WTC11 (cell line): Measurements from ENCODE around the gene EPN1. TPM values are rescaled to one million over a fixed set of nuclear protein-coding genes. Genes with fewer than 3 reads are reported as not detected.
A peak's percentile ranks its signal among the peaks of the same experiment; 100 is the strongest.

Source experiments
- ATAC-seq: fragments of 200-7000 bp; cut with Tn5 transposase; 2 replicates; pipeline ENCODE4 v1.10.0; 2021; ENCODE audit warnings: mild to moderate bottlenecking, moderate library complexity
- CTCF ChIA-PET: fragments of 300-600 bp; sonication (Branson Sonifier 250); formaldehyde crosslinking; loops from one replicate; lab custom pipeline; 2021; ENCODE audit warnings: antibody characterized with exemption; lab: Charles Lee
- POLR2A ChIA-PET: fragments of 350-600 bp; sonication (Branson Sonifier 250); formaldehyde crosslinking; loops from one replicate; lab custom pipeline; 2021; ENCODE audit warnings: antibody characterized with exemption; lab: Charles Lee
- DNase-seq: peaks from one replicate; pipeline ENCODE4 v3.0.0; 2021; ENCODE audit warnings: low spot score
- H3K27ac Mint-ChIP-seq: 2 replicates; pipeline ENCODE4 v1.8.0; 2021; ENCODE audit warnings: mixed read lengths
- H3K27me3 Mint-ChIP-seq: 2 replicates; pipeline ENCODE4 v1.8.0; 2021; ENCODE audit warnings: low read depth, mild to moderate bottlenecking, moderate library complexity, mixed read lengths
- H3K36me3 Mint-ChIP-seq: 2 replicates; pipeline ENCODE4 v1.8.0; 2021; ENCODE audit warnings: mixed read lengths
- H3K4me1 Mint-ChIP-seq: 2 replicates; pipeline ENCODE4 v1.8.0; 2022; ENCODE audit warnings: mixed read lengths
- H3K4me3 Mint-ChIP-seq: 2 replicates; pipeline ENCODE4 v1.8.0; 2021; ENCODE audit warnings: mild to moderate bottlenecking, moderate library complexity, mixed read lengths
- H3K9me3 Mint-ChIP-seq: 2 replicates; pipeline ENCODE4 v1.8.0; 2021; ENCODE audit warnings: mixed read lengths
- AR ChIP-seq: fragments of 250-450 bp; sonication (Bioruptor Pico); IDR thresholded peaks from 2 replicates; pipeline ENCODE4 v1.9.0; 2021; ENCODE audit warnings: mild to moderate bottlenecking
- FOXP4 ChIP-seq: sonication (generic); formaldehyde crosslinking; IDR thresholded peaks from 2 replicates; pipeline ENCODE4 v1.8.0; 2022; ENCODE audit warnings: mild to moderate bottlenecking, missing genetic modification reagents
- GABPB1 ChIP-seq: sonication (generic); formaldehyde crosslinking; IDR thresholded peaks from 2 replicates; pipeline ENCODE4 v1.8.1; 2023; ENCODE audit warnings: mild to moderate bottlenecking, missing genetic modification reagents
- IRF1 ChIP-seq: sonication (generic); formaldehyde crosslinking; IDR thresholded peaks from 2 replicates; pipeline ENCODE4 v1.8.0; 2023; ENCODE audit warnings: missing genetic modification reagents
- JUN ChIP-seq: sonication (generic); formaldehyde crosslinking; IDR thresholded peaks from 2 replicates; pipeline ENCODE4 v1.8.0; 2023; ENCODE audit warnings: mild to moderate bottlenecking, missing genetic modification reagents
- MAX ChIP-seq: sonication (generic); formaldehyde crosslinking; IDR thresholded peaks from 2 replicates; pipeline ENCODE4 v1.8.0; 2022; ENCODE audit warnings: mild to moderate bottlenecking, missing genetic modification reagents
- MXD4 ChIP-seq: fragments of 250-450 bp; sonication (Bioruptor Pico); IDR thresholded peaks from 2 replicates; pipeline ENCODE4 v1.8.0; 2021; ENCODE audit warnings: mild to moderate bottlenecking, moderate library complexity, borderline replicate concordance
- PREB ChIP-seq: sonication (generic); formaldehyde crosslinking; IDR thresholded peaks from 2 replicates; pipeline ENCODE4 v1.8.1; 2022; ENCODE audit warnings: mild to moderate bottlenecking, missing genetic modification reagents, moderate library complexity, borderline replicate concordance
- RORB ChIP-seq: fragments of 250-450 bp; sonication (Bioruptor Pico); IDR thresholded peaks from 2 replicates; pipeline ENCODE4 v1.9.0; 2021; ENCODE audit warnings: mild to moderate bottlenecking
- ZNF232 ChIP-seq: sonication (generic); formaldehyde crosslinking; IDR thresholded peaks from 2 replicates; pipeline ENCODE4 v1.8.0; 2022; ENCODE audit warnings: mild to moderate bottlenecking, missing genetic modification reagents
- ZNF317 ChIP-seq: sonication (generic); formaldehyde crosslinking; IDR thresholded peaks from 2 replicates; pipeline ENCODE4 v1.8.1; 2023; ENCODE audit warnings: low read depth, mild to moderate bottlenecking, moderate library complexity, missing genetic modification reagents, borderline replicate concordance
- ZNF512 ChIP-seq: sonication (generic); formaldehyde crosslinking; IDR thresholded peaks from 2 replicates; pipeline ENCODE4 v1.8.1; 2022; ENCODE audit warnings: missing genetic modification reagents, borderline replicate concordance
- total RNA-seq: library from RNA; stranded (reverse); gene quantifications from 3 replicates; pipeline ENCODE4 v1.2.3, GENCODE V29; 2021
- TF ChIP-seq, protein P1 (sequence below): sonication (generic); formaldehyde crosslinking; IDR thresholded peaks from 2 replicates; pipeline ENCODE4 v1.8.0; 2022; ENCODE audit warnings: mild to moderate bottlenecking, missing genetic modification reagents
- TF ChIP-seq, protein P2 (sequence below): fragments of 250-450 bp; sonication (Bioruptor Pico); IDR thresholded peaks from 2 replicates; pipeline ENCODE4 v1.9.0; 2021; ENCODE audit warnings: mild to moderate bottlenecking, borderline replicate concordance
- TF ChIP-seq, protein P3 (sequence below): fragments of 250-450 bp; sonication (Bioruptor Pico); IDR thresholded peaks from 2 replicates; pipeline ENCODE4 v1.8.0; 2021; ENCODE audit warnings: mild to moderate bottlenecking

Gene EPN1
- total RNA-seq, 1 experiment from 2014 or later: 234 TPM

GRCh38 chr19:55649268-55650125 lies 25.5 kb upstream of the EPN1 start:
- CTCF ChIA-PET: interaction anchor here (0.8 to 4.6 kb wide), 3 partner anchors 17 to 22 kb away, joined by 3 to 25 read pairs (median 3); no protein-coding TSS in a partner anchor
- Mint-ChIP-seq H3K36me3 (peaks cover 16% of the 10 kb centered on the region), H3K4me3 (peak overlapping the region; percentile 78), H3K27ac (no peak overlapping the region), H3K9me3 (no peaks in the 10 kb centered on the region)
- TF ChIP-seq ZNF317 (CRISPR knock-in tag) (no peak), MXD4 (CRISPR knock-in tag) (no peak)
- TF ChIP-seq, all 79 proteins: peak for 0
- Mint-ChIP-seq H3K4me1 (peaks cover 18% of the 10 kb centered on the region), H3K27me3 (peaks cover 3% of the 10 kb centered on the region; the same call in 1 of the 2 replicates)
- POLR2A ChIA-PET: no interaction called here
- DNase-seq: no peak
- ATAC-seq: no peak

DNA sequence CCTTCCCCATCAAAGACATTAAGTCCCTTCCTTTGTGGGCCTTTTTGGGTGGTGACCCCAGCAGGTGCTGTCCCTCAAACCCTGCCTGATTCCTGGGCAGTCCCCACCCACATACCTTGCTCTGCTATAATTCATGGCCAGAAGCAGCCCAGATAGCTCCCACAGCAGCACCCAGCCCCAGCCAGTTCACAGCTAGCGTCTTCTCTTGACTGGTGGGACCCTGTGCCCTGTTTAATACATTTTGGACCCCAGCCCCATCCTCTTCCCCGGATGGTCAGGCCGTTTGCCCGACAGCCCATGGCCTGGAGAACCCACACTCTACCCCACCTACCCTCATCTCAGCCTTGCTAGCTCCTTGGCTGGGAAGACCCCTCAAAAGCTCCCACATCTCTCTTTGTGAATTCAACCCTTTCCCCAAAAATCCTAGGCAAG lies 24.9 kb upstream of the EPN1 start:
- POLR2A ChIA-PET: no interaction called here
- H3K27me3 Mint-ChIP-seq: peaks cover 3% of the 10 kb centered on the region; the same call in 1 of the 2 replicates
- TF ChIP-seq MAX (no peak), ZNF232 (CRISPR knock-in tag) (no peak), GABPB1 (CRISPR knock-in tag) (no peak), PREB (CRISPR knock-in tag) (no peak), IRF1 (CRISPR knock-in tag) (no peak), JUN (CRISPR knock-in tag) (no peak), FOXP4 (no peak), RORB (CRISPR knock-in tag) (no peak), AR (CRISPR knock-in tag) (no peak), ZNF512 (CRISPR knock-in tag) (no peak)
- TF ChIP-seq, protein P1, sequence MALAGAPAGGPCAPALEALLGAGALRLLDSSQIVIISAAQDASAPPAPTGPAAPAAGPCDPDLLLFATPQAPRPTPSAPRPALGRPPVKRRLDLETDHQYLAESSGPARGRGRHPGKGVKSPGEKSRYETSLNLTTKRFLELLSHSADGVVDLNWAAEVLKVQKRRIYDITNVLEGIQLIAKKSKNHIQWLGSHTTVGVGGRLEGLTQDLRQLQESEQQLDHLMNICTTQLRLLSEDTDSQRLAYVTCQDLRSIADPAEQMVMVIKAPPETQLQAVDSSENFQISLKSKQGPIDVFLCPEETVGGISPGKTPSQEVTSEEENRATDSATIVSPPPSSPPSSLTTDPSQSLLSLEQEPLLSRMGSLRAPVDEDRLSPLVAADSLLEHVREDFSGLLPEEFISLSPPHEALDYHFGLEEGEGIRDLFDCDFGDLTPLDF (CRISPR knock-in tag): no peak
- TF ChIP-seq, protein P2, sequence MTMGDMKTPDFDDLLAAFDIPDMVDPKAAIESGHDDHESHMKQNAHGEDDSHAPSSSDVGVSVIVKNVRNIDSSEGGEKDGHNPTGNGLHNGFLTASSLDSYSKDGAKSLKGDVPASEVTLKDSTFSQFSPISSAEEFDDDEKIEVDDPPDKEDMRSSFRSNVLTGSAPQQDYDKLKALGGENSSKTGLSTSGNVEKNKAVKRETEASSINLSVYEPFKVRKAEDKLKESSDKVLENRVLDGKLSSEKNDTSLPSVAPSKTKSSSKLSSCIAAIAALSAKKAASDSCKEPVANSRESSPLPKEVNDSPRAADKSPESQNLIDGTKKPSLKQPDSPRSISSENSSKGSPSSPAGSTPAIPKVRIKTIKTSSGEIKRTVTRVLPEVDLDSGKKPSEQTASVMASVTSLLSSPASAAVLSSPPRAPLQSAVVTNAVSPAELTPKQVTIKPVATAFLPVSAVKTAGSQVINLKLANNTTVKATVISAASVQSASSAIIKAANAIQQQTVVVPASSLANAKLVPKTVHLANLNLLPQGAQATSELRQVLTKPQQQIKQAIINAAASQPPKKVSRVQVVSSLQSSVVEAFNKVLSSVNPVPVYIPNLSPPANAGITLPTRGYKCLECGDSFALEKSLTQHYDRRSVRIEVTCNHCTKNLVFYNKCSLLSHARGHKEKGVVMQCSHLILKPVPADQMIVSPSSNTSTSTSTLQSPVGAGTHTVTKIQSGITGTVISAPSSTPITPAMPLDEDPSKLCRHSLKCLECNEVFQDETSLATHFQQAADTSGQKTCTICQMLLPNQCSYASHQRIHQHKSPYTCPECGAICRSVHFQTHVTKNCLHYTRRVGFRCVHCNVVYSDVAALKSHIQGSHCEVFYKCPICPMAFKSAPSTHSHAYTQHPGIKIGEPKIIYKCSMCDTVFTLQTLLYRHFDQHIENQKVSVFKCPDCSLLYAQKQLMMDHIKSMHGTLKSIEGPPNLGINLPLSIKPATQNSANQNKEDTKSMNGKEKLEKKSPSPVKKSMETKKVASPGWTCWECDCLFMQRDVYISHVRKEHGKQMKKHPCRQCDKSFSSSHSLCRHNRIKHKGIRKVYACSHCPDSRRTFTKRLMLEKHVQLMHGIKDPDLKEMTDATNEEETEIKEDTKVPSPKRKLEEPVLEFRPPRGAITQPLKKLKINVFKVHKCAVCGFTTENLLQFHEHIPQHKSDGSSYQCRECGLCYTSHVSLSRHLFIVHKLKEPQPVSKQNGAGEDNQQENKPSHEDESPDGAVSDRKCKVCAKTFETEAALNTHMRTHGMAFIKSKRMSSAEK (CRISPR knock-in tag): no peak
- TF ChIP-seq, protein P3, sequence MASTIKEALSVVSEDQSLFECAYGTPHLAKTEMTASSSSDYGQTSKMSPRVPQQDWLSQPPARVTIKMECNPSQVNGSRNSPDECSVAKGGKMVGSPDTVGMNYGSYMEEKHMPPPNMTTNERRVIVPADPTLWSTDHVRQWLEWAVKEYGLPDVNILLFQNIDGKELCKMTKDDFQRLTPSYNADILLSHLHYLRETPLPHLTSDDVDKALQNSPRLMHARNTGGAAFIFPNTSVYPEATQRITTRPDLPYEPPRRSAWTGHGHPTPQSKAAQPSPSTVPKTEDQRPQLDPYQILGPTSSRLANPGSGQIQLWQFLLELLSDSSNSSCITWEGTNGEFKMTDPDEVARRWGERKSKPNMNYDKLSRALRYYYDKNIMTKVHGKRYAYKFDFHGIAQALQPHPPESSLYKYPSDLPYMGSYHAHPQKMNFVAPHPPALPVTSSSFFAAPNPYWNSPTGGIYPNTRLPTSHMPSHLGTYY: no peak

More for the DNA sequence above, 24.9 kb upstream of the EPN1 start:
- CTCF ChIA-PET: interaction anchor here (0.8 to 4.6 kb wide), 2 partner anchors 18 to 21 kb away, joined by 3 to 25 read pairs; no protein-coding TSS in a partner anchor
- DNase-seq: no peak
- H3K4me1 Mint-ChIP-seq: peaks cover 16% of the 10 kb centered on the region
- no peak for ATAC-seq
- H3K27ac Mint-ChIP-seq: no peak overlapping the region
- peak overlapping the region; percentile 10; the same call in 1 of the 2 replicates for H3K4me3 Mint-ChIP-seq
- H3K36me3 Mint-ChIP-seq: peaks cover 15% of the 10 kb centered on the region
- H3K9me3 Mint-ChIP-seq: no peaks in the 10 kb centered on the region
